Activated CD8-positive, alpha-beta T cell treated with anti-CD3 and anti-CD28 coated beads for 36 hours (primary cell): Measurements from ENCODE around the gene PNMA1. TPM values are rescaled to one million over a fixed set of nuclear protein-coding genes. Genes with fewer than 3 reads are reported as not detected.

Experiments used
- ATAC-seq: fragments of 200-7000 bp; cut with Tn5 transposase; one replicate; pipeline ENCODE4 v1.10.0; 2021; ENCODE audit warnings: mild to moderate bottlenecking, moderate library complexity
- CTCF ChIA-PET: fragments of 350-600 bp; sonication (Branson Sonifier 250); formaldehyde crosslinking; loops from one replicate; lab custom pipeline; 2021; ENCODE audit warnings: antibody characterized with exemption; lab: Charles Lee
- POLR2A ChIA-PET: fragments of 350-600 bp; sonication (Branson Sonifier 250); formaldehyde crosslinking; loops from one replicate; lab custom pipeline; 2021; ENCODE audit warnings: antibody characterized with exemption; lab: Charles Lee
- DNase-seq: peaks from one replicate; pipeline ENCODE4 v3.0.0-alpha.2; 2020
- H3K27ac Mint-ChIP-seq: one replicate; pipeline ENCODE4 v1.8.0; 2021; ENCODE audit warnings: mild to moderate bottlenecking, mixed read lengths
- H3K27me3 Mint-ChIP-seq: one replicate; pipeline ENCODE4 v1.8.0; 2021; ENCODE audit warnings: mixed read lengths
- H3K36me3 Mint-ChIP-seq: one replicate; pipeline ENCODE4 v1.8.0; 2021; ENCODE audit warnings: low read depth, mixed read lengths
- H3K4me1 Mint-ChIP-seq: one replicate; pipeline ENCODE4 v1.8.0; 2021; ENCODE audit warnings: low read depth, mixed read lengths
- H3K4me3 Mint-ChIP-seq: one replicate; pipeline ENCODE4 v1.8.0; 2021; ENCODE audit warnings: mild to moderate bottlenecking, moderate library complexity, mixed read lengths
- H3K9me3 Mint-ChIP-seq: one replicate; pipeline ENCODE4 v1.8.0; 2021; ENCODE audit warnings: mixed read lengths
- intact Hi-C: fragments of 100-400 bp; cut with micrococcal nuclease; formaldehyde crosslinking; loops from one replicate; pipeline ENCODE4 v1.10.0; 2022
- total RNA-seq, 2 experiments: library from RNA; stranded (reverse); gene quantifications; one replicate each; pipeline ENCODE4 v1.2.3, GENCODE V29; 2021
- TF ChIP-seq, protein P1 (sequence below): fragments of 200-600 bp; IDR thresholded peaks from one replicate; pipeline ENCODE4 v1.8.0; 2022; ENCODE audit warnings: antibody characterized with exemption, mild to moderate bottlenecking

The PNMA1 gene
- total RNA-seq, 2 experiments from 2014 or later, result 22.9 to 24.1 TPM

DNA sequence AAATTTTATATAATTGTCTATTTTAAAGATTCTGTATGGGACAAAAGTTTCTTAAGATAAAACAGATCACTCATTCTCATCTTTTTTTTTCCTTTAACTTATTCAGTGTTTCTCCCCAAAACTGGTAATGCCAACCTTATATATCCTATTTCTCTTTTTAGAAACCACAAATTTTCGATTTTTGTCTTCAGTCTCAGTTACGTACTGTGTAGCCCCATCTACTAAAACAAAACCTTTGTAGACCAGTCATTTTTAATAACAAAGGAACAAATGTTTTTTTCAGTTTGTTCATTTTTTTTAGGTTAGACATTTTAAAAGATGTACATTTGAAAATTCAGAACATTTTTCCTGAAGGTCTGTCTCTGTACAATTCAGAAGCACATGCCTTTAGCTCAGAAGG, 18.2 kb downstream of the PNMA1 start:
- TF ChIP-seq, protein P1, sequence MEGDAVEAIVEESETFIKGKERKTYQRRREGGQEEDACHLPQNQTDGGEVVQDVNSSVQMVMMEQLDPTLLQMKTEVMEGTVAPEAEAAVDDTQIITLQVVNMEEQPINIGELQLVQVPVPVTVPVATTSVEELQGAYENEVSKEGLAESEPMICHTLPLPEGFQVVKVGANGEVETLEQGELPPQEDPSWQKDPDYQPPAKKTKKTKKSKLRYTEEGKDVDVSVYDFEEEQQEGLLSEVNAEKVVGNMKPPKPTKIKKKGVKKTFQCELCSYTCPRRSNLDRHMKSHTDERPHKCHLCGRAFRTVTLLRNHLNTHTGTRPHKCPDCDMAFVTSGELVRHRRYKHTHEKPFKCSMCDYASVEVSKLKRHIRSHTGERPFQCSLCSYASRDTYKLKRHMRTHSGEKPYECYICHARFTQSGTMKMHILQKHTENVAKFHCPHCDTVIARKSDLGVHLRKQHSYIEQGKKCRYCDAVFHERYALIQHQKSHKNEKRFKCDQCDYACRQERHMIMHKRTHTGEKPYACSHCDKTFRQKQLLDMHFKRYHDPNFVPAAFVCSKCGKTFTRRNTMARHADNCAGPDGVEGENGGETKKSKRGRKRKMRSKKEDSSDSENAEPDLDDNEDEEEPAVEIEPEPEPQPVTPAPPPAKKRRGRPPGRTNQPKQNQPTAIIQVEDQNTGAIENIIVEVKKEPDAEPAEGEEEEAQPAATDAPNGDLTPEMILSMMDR, result no peak
- intact Hi-C loops, result loop anchor here (1.0 kb wide), 1 partner anchor 52 kb away; the partner anchor contains the start of gene DNAL1
- H3K27ac Mint-ChIP-seq, result peak overlapping the region; percentile 94
- no peak for DNase-seq
- H3K27me3 Mint-ChIP-seq, result no peaks in the 10 kb centered on the region
- no peaks in the 10 kb centered on the region for H3K9me3 Mint-ChIP-seq
- H3K36me3 Mint-ChIP-seq, result peaks cover 2% of the 10 kb centered on the region
- peak; percentile 60 for ATAC-seq
- peaks cover 29% of the 10 kb centered on the region for H3K4me1 Mint-ChIP-seq
- CTCF ChIA-PET, result interaction anchor here (1.1 to 1.5 kb wide), 2 partner anchors 17 to 188 kb away, joined by 5 to 7 read pairs; no protein-coding TSS in a partner anchor
- POLR2A ChIA-PET, result interaction anchor here (0.6 to 1.5 kb wide), 4 partner anchors 9 to 190 kb away, joined by 3 to 5 read pairs (median 3); partner anchors contain the start of gene ZNF410
- H3K4me3 Mint-ChIP-seq, result no peak overlapping the region

DNA sequence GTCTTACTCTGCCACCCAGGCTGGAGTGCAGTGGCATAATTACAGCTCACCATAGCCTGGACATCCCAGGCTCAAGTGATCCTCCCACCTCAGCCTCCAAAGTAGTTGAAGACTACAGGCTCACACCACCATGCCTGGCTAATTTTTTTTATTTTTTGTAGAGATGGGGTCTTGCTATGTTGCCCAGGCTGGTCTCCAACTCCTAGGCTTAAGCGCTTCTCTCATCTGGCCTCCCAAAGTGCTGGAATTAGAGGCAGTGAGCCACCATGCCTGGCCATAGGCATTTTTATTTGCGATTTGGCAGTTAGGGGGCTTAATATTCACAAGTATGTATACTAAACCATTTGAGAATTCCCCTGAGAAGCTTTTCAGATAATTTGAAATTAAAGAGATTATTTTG, 19.1 kb downstream of the PNMA1 start:
- POLR2A ChIA-PET, result interaction anchor here (1.0 to 1.5 kb wide), 2 partner anchors 8 to 191 kb away, joined by 3 to 5 read pairs; partner anchors contain the start of gene ZNF410
- H3K36me3 Mint-ChIP-seq, result peaks cover 2% of the 10 kb centered on the region

DNA sequence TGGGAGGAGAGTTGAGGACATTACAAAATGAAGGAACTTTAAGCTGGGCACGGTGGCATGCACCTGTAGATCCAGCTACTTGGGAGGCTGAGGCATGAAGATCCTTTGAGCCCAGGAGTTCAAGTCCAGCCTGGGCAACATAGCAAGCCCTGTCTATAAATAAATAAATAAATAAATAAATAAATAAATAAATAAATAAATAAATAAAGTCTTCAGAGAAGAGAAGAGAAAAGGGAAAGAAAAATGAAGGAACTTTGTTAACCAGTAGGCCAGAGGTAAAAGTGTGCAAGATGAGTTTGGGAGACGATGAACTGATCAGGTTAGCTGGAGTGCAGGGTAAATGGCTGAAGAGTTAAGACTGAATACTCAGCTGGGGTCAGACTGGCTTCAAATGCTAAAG, 20.1 kb downstream of the PNMA1 start:
- no peak overlapping the region for H3K4me3 Mint-ChIP-seq
- H3K27me3 Mint-ChIP-seq, result no peaks in the 10 kb centered on the region
- CTCF ChIA-PET, result no interaction called here
- POLR2A ChIA-PET, result interaction anchor here (1.3 kb wide), 1 partner anchor 47 kb away, joined by 3 read pairs; no protein-coding TSS in a partner anchor
- no peaks in the 10 kb centered on the region for H3K9me3 Mint-ChIP-seq
- TF ChIP-seq, protein P1, result no peak
- no peak overlapping the region for H3K27ac Mint-ChIP-seq
- DNase-seq (no peak), ATAC-seq (no peak)
- intact Hi-C loops, result no loop called here
- H3K4me1 Mint-ChIP-seq, result peaks cover 21% of the 10 kb centered on the region
- peaks cover 2% of the 10 kb centered on the region for H3K36me3 Mint-ChIP-seq

More for the DNA sequence above, 19.1 kb downstream of the PNMA1 start:
- CTCF ChIA-PET, result no interaction called here
- intact Hi-C loops, result no loop called here
- Mint-ChIP-seq H3K27me3 (no peaks in the 10 kb centered on the region), H3K27ac (no peak overlapping the region), H3K4me3 (no peak overlapping the region), H3K9me3 (no peaks in the 10 kb centered on the region), H3K4me1 (peaks cover 21% of the 10 kb centered on the region)
- DNase-seq, result no peak
- ATAC-seq, result no peak
- TF ChIP-seq, protein P1, result no peak

DNA sequence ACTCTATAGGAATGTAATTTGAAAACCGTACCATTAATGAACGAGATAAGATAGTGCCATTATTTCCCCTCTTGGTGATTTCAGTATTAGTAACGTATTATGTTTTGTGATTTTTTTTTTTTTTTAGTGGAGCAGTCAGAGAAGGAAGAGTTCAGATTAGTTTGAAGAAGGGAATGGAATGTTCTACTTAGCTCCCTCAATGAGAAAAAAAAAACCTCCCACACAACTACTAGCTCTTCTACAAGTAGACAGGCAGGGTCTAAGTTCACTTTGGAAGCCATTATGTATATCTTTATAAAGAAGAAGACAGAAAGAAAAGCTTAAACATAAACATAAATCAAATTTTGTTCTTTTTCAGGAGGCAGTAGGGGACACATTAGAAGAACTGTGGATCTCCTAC, 27.3 kb downstream of the PNMA1 start:
- Mint-ChIP-seq H3K27ac (no peak overlapping the region), H3K4me3 (no peak overlapping the region)

DNA sequence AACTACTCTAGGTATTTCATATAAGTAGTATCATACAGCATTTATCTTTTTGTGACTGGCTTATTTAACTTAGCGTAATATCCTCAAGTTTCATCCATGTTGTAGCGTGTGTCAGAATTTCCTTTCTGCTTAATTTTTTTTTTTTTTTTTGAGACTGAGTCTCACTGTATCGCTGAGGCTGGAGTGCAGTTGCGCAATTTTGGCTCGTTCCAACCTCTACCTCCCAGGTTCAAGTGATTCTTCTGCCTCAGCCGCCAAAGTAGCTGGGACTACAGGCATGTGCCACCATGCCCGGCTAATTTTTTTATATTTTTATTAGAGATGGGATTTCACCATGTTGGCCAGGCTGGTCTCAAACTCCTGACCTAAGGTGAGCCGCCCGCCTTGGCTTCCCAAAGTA, 28.9 kb downstream of the PNMA1 start:
- Mint-ChIP-seq H3K4me3 (no peak overlapping the region), H3K4me1 (no peaks in the 10 kb centered on the region), H3K9me3 (no peaks in the 10 kb centered on the region), H3K27me3 (no peaks in the 10 kb centered on the region), H3K36me3 (no peaks in the 10 kb centered on the region), H3K27ac (no peak overlapping the region)
- ATAC-seq, result no peak
- TF ChIP-seq, protein P1, result no peak
- DNase-seq, result no peak
- POLR2A ChIA-PET, result interaction anchor here (0.5 to 1.1 kb wide), 4 partner anchors 56 to 239 kb away, joined by 3 to 4 read pairs (median 4); no protein-coding TSS in a partner anchor
- intact Hi-C loops, result no loop called here
- CTCF ChIA-PET, result interaction anchor here (1.0 kb wide), 1 partner anchor 44 kb away, joined by 3 read pairs; no protein-coding TSS in a partner anchor

More for the DNA sequence above, 27.3 kb downstream of the PNMA1 start:
- no peaks in the 10 kb centered on the region for H3K36me3 Mint-ChIP-seq
- H3K27me3 Mint-ChIP-seq, result no peaks in the 10 kb centered on the region
- DNase-seq (no peak), ATAC-seq (no peak)
- TF ChIP-seq, protein P1, result no peak
- CTCF ChIA-PET, result interaction anchor here (1.2 kb wide), 1 partner anchor 195 kb away, joined by 3 read pairs; no protein-coding TSS in a partner anchor
- no peaks in the 10 kb centered on the region for H3K4me1 Mint-ChIP-seq
- H3K9me3 Mint-ChIP-seq, result no peaks in the 10 kb centered on the region
- intact Hi-C loops, result no loop called here
- POLR2A ChIA-PET, result interaction anchor here (1.2 kb wide), 1 partner anchor 9 kb away, joined by 3 read pairs; no protein-coding TSS in a partner anchor
